HepG2 (cell line): Measurements from ENCODE around the gene CRIP1. TPM values are rescaled to one million over a fixed set of nuclear protein-coding genes. Genes with fewer than 3 reads are reported as not detected.

ENCODE experiments used
- ATAC-seq: fragments of 200-7000 bp; cut with Tn5 transposase; 3 replicates; pipeline ENCODE4 v1.9.1; 2020; ENCODE audit warnings: mild to moderate bottlenecking, moderate library complexity
- BruUV-seq: library from RNA; stranded (reverse); fragments of 400-500 nt; replicated peaks from 2 replicates; lab custom pipeline; 2021; lab: Mats Ljungman, UMichigan
- CTCF ChIA-PET: fragments of 300-600 bp; formaldehyde crosslinking; extraction: SDS; loops from one replicate; lab custom pipeline; 2021; ENCODE audit warnings: low total read pairs, inconsistent platforms, low intra/inter-chr PET ratio; lab: Yijun Ruan, JAX
- POLR2A ChIA-PET: fragments of 350-600 bp; sonication (Branson Sonifier 250); formaldehyde crosslinking; loops from one replicate; lab custom pipeline; 2020; ENCODE audit warnings: antibody characterized with exemption, inconsistent platforms; lab: Yijun Ruan, JAX
- DNase-seq: peaks from one replicate; pipeline ENCODE4 v3.0.0-alpha.2; 2015; ENCODE audit warnings: low spot score
- FAIRE-seq: peaks from 3 replicates; lab custom pipeline; 2011; peaks lifted over from hg19 to GRCh38; lab: Jason Lieb, UNC
- H2AFZ ChIP-seq: one replicate; pipeline ENCODE4 v1.6.1; 2011; ENCODE audit warnings: low read length, inconsistent platforms
- H3K27ac ChIP-seq: fragments of 300-600 bp; 3 replicates; pipeline ENCODE4 v1.8.0; 2011; ENCODE audit warnings: mixed run types, mild to moderate bottlenecking, mixed read lengths, low read length, inconsistent platforms; ENCODE audit not compliant: insufficient read depth; ENCODE audit errors: extremely low read length
- H3K27me3 ChIP-seq, 2 experiments: fragments of 200-600 bp in 1 of 2; 2 replicates in 1 of 2; 3 replicates in 1 of 2; pipeline versions ENCODE4 v1.6.0 to v1.8.0; 2011; ENCODE audit warnings: low read length in 2 of 2, mild to moderate bottlenecking in 2 of 2, moderate library complexity in 2 of 2, inconsistent platforms in 1 of 2; ENCODE audit not compliant: insufficient read depth in 2 of 2, control insufficient read depth in 1 of 2
- H3K36me3 ChIP-seq, 2 experiments: fragments of 200-600 bp in 1 of 2; replicated peaks in 1 of 2; 2 replicates in 1 of 2; 3 replicates in 1 of 2; pipeline versions ENCODE4 v1.5.1 to v1.8.0; 2011; ENCODE audit warnings: low read length in 2 of 2, inconsistent platforms in 1 of 2; ENCODE audit not compliant: insufficient read depth in 2 of 2, control insufficient read depth in 1 of 2
- H3K4me1 ChIP-seq: 2 replicates; pipeline ENCODE4 v1.5.1; 2012; ENCODE audit warnings: low read length, inconsistent platforms; ENCODE audit not compliant: insufficient read depth
- H3K4me2 ChIP-seq: 2 replicates; pipeline ENCODE4 v1.6.0; 2011; ENCODE audit warnings: low read depth, low read length, inconsistent platforms
- H3K4me3 ChIP-seq, 3 experiments: fragments of 200-600 bp in 1 of 3; sonication (generic), shearing (Covaris generic) in 1 of 3; replicated peaks in 1 of 3; 2 replicates each; pipeline ENCODE4 v1.5.1; 2011 to 2016; ENCODE audit warnings: low read length in 3 of 3, inconsistent platforms in 2 of 3, low read depth in 2 of 3, mild to moderate bottlenecking in 2 of 3, control low read depth in 1 of 3, mixed read lengths in 1 of 3; ENCODE audit not compliant: insufficient read depth in 1 of 3
- H3K79me2 ChIP-seq: one replicate; pipeline ENCODE4 v1.6.1; 2011; ENCODE audit warnings: low read length, inconsistent platforms; ENCODE audit not compliant: insufficient read depth
- H3K9ac ChIP-seq: 2 replicates; pipeline ENCODE4 v1.6.0; 2011; ENCODE audit warnings: mild to moderate bottlenecking, low read depth, low read length, inconsistent platforms; ENCODE audit not compliant: insufficient read depth
- H3K9me3 ChIP-seq: 2 replicates; pipeline ENCODE4 v1.5.1; 2012; ENCODE audit warnings: mild to moderate bottlenecking, low read length
- H4K20me1 ChIP-seq: 2 replicates; pipeline ENCODE4 v1.6.0; 2011; ENCODE audit warnings: inconsistent platforms, mild to moderate bottlenecking, low read length, moderate library complexity; ENCODE audit not compliant: insufficient read depth
- DPF2 ChIP-seq: sonication (generic); formaldehyde crosslinking; IDR thresholded peaks from 2 replicates; pipeline ENCODE4 v1.4.0; 2020; ENCODE audit warnings: mild to moderate bottlenecking, low read depth, missing genetic modification reagents, borderline replicate concordance
- ZBTB14 ChIP-seq: sonication (generic); formaldehyde crosslinking; IDR thresholded peaks from 2 replicates; pipeline ENCODE4 v1.4.0; 2020; ENCODE audit warnings: missing genetic modification reagents
- ZNF224 ChIP-seq: sonication (generic); formaldehyde crosslinking; IDR thresholded peaks from 2 replicates; pipeline ENCODE4 v1.5.0; 2020; ENCODE audit warnings: mild to moderate bottlenecking, missing genetic modification reagents
- ZNF629 ChIP-seq: sonication (generic); formaldehyde crosslinking; conservative IDR thresholded peaks from 2 replicates; pipeline ENCODE4 v1.5.0; 2020; ENCODE audit warnings: missing genetic modification reagents
- WGBS: methylation state at CpG from one replicate; pipeline ENCODE4 v1.1.6; 2017; ENCODE audit warnings: low lambda C conversion rate; 5-methylcytosine and 5-hydroxymethylcytosine counted together
- in situ Hi-C: cut with HindIII; loops from 2 replicates; pipeline ENCODE4 v1.10.0; 2017; ENCODE audit warnings: low pct_unique_long_range_greater_than_20kb; ENCODE audit not compliant: extremely low pct_ligation_motif_present
- intact Hi-C: fragments of 100-400 bp; cut with micrococcal nuclease; formaldehyde crosslinking; loops from one replicate; pipeline ENCODE4 v1.10.0; 2022; ENCODE audit not compliant: unreplicated experiment
- polyA plus RNA-seq, 8 experiments: library from polyadenylated mRNA; depleted of rRNA in 3 of 8; stranded (reverse) in 7 of 8; unstranded in 1 of 8; fragments of >200 nt; fragmentation: Illumina TruSeq in 4 of 8; extraction: Trizol in 4 of 8; gene quantifications; 2 replicates each; pipeline versions ENCODE4 v1.2.1 to v1.2.3, GENCODE V29; 2011 to 2016; ENCODE audit warnings: low read depth in 4 of 8, missing spikeins in 1 of 8, mixed read lengths in 1 of 8; ENCODE audit not compliant: insufficient read depth in 1 of 8
- total RNA-seq, 5 experiments: library from RNA; depleted of rRNA; stranded (reverse); fragments of >200 nt; fragmentation: Illumina TruSeq; extraction: Trizol; gene quantifications; 2 replicates each; pipeline ENCODE4 v1.2.3, GENCODE V29; 2016; ENCODE audit warnings: low read depth in 1 of 5
- TF ChIP-seq, protein P1 (sequence below): sonication (generic); formaldehyde crosslinking; IDR thresholded peaks from 2 replicates; pipeline ENCODE4 v1.4.0; 2020; ENCODE audit warnings: missing genetic modification reagents

The CRIP1 gene
- total and polyA plus RNA-seq, 2 of the 13 experiments (the other 11 are each of a cell fraction or from before 2014, with no cell fraction given): 53.9 to 59.5 TPM

DNA sequence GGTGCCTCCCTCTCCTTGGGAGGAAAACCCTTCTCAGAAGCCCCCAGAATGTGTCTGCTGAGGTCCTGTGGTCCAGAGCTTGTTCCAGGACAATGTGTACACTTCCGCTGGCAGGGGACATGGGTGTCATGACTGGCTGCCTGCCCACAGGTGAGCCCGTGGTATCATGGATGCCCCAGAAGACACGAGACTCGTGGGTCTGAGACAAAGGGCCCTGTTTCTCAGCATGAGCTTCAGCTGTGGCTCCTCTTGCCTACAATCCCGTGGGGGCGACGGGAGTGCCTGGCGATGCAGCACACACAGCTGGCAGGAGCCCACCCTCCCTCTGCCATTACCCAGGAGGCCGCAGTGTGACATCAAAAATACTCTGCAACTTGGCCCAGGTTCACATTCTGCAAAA, 46.7 kb downstream of the CRIP1 start:
- Histone ChIP-seq H2AFZ (no peak overlapping the region), H3K4me2 (no peak overlapping the region), H3K9me3 (no peaks in the 10 kb centered on the region), H3K36me3 (0 out of 5 replicates have a peak, but pooled peaks cover 0 to 6% of the 10 kb centered on the region in 2 experiments), H3K79me2 (no peaks in the 10 kb centered on the region), H3K4me1 (peaks cover 39% of the 10 kb centered on the region), H3K27me3 (peaks cover 11 to 62% of the 10 kb centered on the region in 2 experiments), H3K4me3 (no peak overlapping the region), H3K9ac (no peak overlapping the region), H4K20me1 (peaks cover 5% of the 10 kb centered on the region; the same call in 1 of the 2 replicates), H3K27ac (no peak overlapping the region)
- DNase-seq (no peak), ATAC-seq (no peak), FAIRE-seq (no peak)
- WGBS: 31% methylated on average over 6 of the region's 9 CpGs
- CTCF ChIA-PET: interaction anchor here (1.1 to 1.6 kb wide), 3 partner anchors 53 to 165 kb away, joined by 3 to 6 read pairs (median 3); no protein-coding TSS in a partner anchor
- POLR2A ChIA-PET: interaction anchor here (1.5 kb wide), 1 partner anchor 37 kb away, joined by 5 read pairs; no protein-coding TSS in a partner anchor
- intact Hi-C loops (loop anchor here (5.0 kb wide), 1 partner anchor 161 kb away; no protein-coding TSS in a partner anchor), in situ Hi-C loops (loop anchor here (5.0 kb wide), 1 partner anchor 156 kb away; no protein-coding TSS in a partner anchor)
- TF ChIP-seq ZBTB14 (CRISPR knock-in tag): no peak
- no peak for TF ChIP-seq DPF2 (CRISPR knock-in tag)
- TF ChIP-seq ZNF224: no peak
- no peak for TF ChIP-seq ZNF629 (CRISPR knock-in tag)
- TF ChIP-seq, protein P1, sequence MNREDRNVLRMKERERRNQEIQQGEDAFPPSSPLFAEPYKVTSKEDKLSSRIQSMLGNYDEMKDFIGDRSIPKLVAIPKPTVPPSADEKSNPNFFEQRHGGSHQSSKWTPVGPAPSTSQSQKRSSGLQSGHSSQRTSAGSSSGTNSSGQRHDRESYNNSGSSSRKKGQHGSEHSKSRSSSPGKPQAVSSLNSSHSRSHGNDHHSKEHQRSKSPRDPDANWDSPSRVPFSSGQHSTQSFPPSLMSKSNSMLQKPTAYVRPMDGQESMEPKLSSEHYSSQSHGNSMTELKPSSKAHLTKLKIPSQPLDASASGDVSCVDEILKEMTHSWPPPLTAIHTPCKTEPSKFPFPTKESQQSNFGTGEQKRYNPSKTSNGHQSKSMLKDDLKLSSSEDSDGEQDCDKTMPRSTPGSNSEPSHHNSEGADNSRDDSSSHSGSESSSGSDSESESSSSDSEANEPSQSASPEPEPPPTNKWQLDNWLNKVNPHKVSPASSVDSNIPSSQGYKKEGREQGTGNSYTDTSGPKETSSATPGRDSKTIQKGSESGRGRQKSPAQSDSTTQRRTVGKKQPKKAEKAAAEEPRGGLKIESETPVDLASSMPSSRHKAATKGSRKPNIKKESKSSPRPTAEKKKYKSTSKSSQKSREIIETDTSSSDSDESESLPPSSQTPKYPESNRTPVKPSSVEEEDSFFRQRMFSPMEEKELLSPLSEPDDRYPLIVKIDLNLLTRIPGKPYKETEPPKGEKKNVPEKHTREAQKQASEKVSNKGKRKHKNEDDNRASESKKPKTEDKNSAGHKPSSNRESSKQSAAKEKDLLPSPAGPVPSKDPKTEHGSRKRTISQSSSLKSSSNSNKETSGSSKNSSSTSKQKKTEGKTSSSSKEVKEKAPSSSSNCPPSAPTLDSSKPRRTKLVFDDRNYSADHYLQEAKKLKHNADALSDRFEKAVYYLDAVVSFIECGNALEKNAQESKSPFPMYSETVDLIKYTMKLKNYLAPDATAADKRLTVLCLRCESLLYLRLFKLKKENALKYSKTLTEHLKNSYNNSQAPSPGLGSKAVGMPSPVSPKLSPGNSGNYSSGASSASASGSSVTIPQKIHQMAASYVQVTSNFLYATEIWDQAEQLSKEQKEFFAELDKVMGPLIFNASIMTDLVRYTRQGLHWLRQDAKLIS (CRISPR knock-in tag): no peak
- no TSS peak for BruUV-seq
